RWPE2 (cell line): ENCODE measurements around the gene LRRK1.

Source experiments
- ATAC-seq: fragments of 200-7000 bp; cut with Tn5 transposase; 3 replicates; pipeline ENCODE4 v1.9.1; 2021; ENCODE audit warnings: low read depth
- DNase-seq: peaks from one replicate; pipeline ENCODE4 v3.0.0-alpha.2; 2020; ENCODE audit warnings: low spot score
- H3K27ac ChIP-seq: fragments of 450-650 bp; 2 replicates; pipeline ENCODE4 v1.5.1; 2017; ENCODE audit warnings: mild to moderate bottlenecking; ENCODE audit not compliant: poor library complexity, severe bottlenecking
- H3K27me3 ChIP-seq: fragments of 250-450 bp; sonication (Bioruptor Pico); 2 replicates; pipeline ENCODE4 v1.5.1; 2021; ENCODE audit warnings: mild to moderate bottlenecking, moderate library complexity; ENCODE audit not compliant: insufficient read depth, poor library complexity, severe bottlenecking
- H3K36me3 ChIP-seq: fragments of 250-450 bp; sonication (Bioruptor Pico); 2 replicates; pipeline ENCODE4 v1.5.1; 2020; ENCODE audit warnings: low read depth, mild to moderate bottlenecking, moderate library complexity
- H3K4me1 ChIP-seq: fragments of 250-450 bp; sonication (Bioruptor Pico); 2 replicates; pipeline ENCODE4 v1.5.1; 2021; ENCODE audit warnings: mild to moderate bottlenecking, moderate library complexity; ENCODE audit not compliant: insufficient read depth, poor library complexity, severe bottlenecking
- H3K4me3 ChIP-seq: fragments of 250-450 bp; sonication (Bioruptor Pico); 2 replicates; pipeline ENCODE4 v1.5.1; 2021; ENCODE audit warnings: mild to moderate bottlenecking, moderate library complexity; ENCODE audit not compliant: severe bottlenecking
- H3K9me3 ChIP-seq: fragments of 250-450 bp; sonication (Bioruptor Pico); 2 replicates; pipeline ENCODE4 v1.5.1; 2021; ENCODE audit warnings: mild to moderate bottlenecking, moderate library complexity; ENCODE audit not compliant: severe bottlenecking
- TF ChIP-seq, protein P1 (sequence below): fragments of 450-650 bp; IDR thresholded peaks from one replicate; pipeline ENCODE4 v1.5.1; 2017; ENCODE audit warnings: mild to moderate bottlenecking, moderate library complexity; ENCODE audit not compliant: poor library complexity, severe bottlenecking

Gene LRRK1

DNA sequence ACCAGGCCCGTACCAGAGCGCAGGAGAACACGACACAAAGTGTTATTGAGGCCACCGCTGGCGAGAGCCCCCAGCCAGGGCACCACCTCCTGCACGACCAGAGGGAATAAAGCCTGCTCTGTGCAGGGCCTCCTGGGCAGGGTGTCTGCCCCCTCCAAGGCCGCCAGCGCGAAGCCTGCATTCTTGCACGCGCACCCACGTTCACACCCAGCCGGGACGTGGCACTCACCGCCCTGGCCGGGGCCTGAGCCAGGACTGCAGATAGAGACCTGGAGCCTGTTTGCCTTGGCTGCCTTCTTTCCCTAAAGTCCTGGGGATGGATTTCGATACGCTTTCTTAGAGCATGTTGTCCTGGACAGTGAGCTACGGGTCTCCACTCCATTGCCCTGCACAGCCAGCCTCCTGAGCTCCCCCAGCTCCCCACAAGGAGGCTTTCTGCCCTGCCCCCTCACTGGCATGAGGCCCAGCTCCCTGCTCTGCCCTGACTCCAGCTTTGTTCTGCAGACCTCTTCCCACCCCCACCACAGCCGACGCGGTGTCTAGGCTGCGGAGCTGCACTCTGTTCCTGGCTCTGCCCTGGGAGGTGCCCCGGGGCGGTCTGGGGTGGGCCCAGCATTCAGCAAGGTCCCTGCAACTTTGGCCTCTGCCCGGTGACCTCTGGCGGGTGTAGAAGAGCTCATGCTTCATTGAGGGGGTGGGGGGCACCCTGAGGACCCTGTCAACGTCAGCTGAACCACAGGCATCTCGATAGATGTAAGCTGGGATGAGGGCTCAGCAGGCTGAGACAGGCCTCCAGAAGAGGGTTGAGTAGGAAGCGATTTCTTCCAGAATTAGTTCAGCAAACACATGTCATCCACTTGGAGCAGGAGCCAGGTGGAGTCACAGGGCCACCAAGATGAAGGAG, 145.0 kb downstream of the LRRK1 start:
- no peak overlapping the region for H3K27ac ChIP-seq
- TF ChIP-seq, protein P1, sequence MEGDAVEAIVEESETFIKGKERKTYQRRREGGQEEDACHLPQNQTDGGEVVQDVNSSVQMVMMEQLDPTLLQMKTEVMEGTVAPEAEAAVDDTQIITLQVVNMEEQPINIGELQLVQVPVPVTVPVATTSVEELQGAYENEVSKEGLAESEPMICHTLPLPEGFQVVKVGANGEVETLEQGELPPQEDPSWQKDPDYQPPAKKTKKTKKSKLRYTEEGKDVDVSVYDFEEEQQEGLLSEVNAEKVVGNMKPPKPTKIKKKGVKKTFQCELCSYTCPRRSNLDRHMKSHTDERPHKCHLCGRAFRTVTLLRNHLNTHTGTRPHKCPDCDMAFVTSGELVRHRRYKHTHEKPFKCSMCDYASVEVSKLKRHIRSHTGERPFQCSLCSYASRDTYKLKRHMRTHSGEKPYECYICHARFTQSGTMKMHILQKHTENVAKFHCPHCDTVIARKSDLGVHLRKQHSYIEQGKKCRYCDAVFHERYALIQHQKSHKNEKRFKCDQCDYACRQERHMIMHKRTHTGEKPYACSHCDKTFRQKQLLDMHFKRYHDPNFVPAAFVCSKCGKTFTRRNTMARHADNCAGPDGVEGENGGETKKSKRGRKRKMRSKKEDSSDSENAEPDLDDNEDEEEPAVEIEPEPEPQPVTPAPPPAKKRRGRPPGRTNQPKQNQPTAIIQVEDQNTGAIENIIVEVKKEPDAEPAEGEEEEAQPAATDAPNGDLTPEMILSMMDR, result no peak
- H3K36me3 ChIP-seq, result peaks cover 14% of the 10 kb centered on the region
- H3K4me1 ChIP-seq, result peaks cover 5% of the 10 kb centered on the region
- ATAC-seq (no peak), DNase-seq (peak; percentile 64)
- no peak overlapping the region for H3K4me3 ChIP-seq
- no peaks in the 10 kb centered on the region for H3K9me3 ChIP-seq
- no peaks in the 10 kb centered on the region for H3K27me3 ChIP-seq

DNA sequence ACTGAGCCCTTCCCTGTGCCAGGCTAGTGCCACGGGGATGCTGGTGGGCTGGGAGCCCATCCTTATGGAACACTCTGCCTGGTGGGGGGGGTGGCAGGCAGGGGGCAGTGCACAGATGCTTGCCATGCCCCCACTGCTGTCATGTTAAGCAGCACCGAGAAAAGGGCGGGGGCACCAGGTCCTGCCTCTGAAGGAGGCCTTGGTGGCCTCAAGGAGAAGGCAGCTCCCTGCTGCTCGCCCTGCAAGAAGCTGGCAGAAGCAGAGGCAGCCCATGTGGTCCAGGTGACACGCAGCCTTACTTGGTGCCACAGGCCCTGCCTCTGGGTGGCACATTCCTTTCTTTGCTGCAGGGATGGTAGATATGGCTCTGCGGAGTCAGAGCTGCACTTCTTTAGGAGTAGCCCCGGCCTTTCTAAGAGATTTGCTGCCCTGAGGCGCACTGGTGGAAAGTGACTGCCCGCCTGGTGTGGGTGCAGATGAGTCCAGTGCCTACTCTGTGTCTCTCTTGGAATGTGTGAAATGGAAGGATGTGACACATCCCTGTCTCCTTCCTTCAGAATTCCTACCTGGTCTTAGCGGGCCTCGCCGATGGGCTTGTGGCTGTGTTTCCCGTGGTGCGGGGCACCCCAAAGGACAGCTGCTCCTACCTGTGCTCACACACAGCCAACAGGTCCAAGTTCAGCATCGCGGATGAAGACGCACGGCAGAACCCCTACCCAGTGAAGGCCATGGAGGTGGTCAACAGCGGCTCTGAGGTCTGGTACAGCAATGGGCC, 145.8 kb downstream of the LRRK1 start:
- no peaks in the 10 kb centered on the region for H3K9me3 ChIP-seq
- no peak overlapping the region for H3K27ac ChIP-seq
- no peak for ATAC-seq
- no peaks in the 10 kb centered on the region for H3K27me3 ChIP-seq
- H3K4me3 ChIP-seq, result no peak overlapping the region
- H3K36me3 ChIP-seq, result peaks cover 8% of the 10 kb centered on the region
- DNase-seq, result peak; percentile 70
- TF ChIP-seq, protein P1, result no peak
- H3K4me1 ChIP-seq, result peaks cover 13% of the 10 kb centered on the region

DNA sequence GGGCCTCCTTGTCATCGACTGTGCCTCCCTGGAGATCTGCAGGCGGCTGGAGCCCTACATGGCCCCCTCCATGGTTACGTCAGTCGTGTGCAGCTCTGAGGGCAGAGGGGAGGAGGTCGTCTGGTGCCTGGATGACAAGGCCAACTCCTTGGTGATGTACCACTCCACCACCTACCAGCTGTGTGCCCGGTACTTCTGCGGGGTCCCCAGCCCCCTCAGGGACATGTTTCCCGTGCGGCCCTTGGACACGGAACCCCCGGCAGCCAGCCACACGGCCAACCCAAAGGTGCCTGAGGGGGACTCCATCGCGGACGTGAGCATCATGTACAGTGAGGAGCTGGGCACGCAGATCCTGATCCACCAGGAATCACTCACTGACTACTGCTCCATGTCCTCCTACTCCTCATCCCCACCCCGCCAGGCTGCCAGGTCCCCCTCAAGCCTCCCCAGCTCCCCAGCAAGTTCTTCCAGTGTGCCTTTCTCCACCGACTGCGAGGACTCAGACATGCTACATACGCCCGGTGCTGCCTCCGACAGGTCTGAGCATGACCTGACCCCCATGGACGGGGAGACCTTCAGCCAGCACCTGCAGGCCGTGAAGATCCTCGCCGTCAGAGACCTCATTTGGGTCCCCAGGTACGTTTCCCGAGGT, 146.5 kb downstream of the LRRK1 start:
- peaks cover 20% of the 10 kb centered on the region for H3K4me1 ChIP-seq

DNA sequence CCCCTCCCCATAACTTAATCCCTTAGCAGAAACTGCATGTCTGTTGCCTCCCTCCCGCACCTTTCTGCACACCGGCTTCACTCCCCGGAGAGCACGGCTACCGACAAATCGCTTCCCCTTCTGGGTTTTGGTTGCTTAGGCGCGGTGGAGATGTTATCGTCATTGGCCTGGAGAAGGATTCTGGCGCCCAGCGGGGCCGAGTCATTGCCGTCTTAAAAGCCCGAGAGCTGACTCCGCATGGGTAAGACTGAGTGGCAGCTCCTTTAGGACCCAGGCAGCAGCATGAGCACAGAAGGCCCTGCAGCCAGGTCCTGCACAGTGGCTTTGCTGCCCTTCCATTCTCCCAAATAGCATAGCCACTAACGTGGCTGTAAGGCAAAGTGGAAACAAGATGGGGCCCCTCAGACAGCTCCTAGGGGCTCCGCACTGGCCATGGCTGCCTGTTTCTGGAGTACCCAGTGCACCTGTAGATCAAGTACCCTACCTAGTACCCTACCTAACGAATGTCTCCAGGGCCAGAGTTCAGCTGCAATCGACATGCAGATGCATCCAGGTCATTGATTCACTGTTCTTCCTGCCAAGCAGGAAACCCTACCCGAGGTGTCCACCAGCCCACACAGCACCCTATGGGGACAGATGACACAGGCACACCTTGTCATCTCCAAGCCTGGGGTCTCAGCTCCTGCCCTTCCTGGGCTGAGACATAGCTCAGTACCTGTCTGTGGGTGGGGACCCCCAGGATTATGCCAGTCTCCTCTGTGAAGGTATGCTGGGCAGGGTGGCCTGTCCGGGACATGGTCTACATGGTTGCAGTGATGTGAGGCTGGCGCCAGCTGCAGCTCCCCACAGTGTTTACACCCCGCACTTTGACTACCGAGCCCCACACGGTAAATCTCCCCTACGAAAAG, 147.6 kb downstream of the LRRK1 start:
- peak; percentile 65 for DNase-seq
- ATAC-seq, result no peak
- Histone ChIP-seq H3K9me3 (no peaks in the 10 kb centered on the region), H3K36me3 (0 out of 2 replicates have a peak, but pooled peaks cover 6% of the 10 kb centered on the region), H3K4me3 (no peak overlapping the region), H3K4me1 (peaks cover 29% of the 10 kb centered on the region), H3K27me3 (no peaks in the 10 kb centered on the region), H3K27ac (no peak overlapping the region)
- TF ChIP-seq, protein P1, result no peak

More for the DNA sequence above, 146.5 kb downstream of the LRRK1 start:
- 0 out of 2 replicates have a peak, but pooled peaks cover 6% of the 10 kb centered on the region for H3K36me3 ChIP-seq
- no peaks in the 10 kb centered on the region for H3K9me3 ChIP-seq
- H3K4me3 ChIP-seq, result no peak overlapping the region
- TF ChIP-seq, protein P1, result no peak
- H3K27me3 ChIP-seq, result no peaks in the 10 kb centered on the region
- no peak for ATAC-seq
- peak; percentile 73 for DNase-seq
- no peak overlapping the region for H3K27ac ChIP-seq
